ENCODE measurements around the gene CLCN6.

DNA sequence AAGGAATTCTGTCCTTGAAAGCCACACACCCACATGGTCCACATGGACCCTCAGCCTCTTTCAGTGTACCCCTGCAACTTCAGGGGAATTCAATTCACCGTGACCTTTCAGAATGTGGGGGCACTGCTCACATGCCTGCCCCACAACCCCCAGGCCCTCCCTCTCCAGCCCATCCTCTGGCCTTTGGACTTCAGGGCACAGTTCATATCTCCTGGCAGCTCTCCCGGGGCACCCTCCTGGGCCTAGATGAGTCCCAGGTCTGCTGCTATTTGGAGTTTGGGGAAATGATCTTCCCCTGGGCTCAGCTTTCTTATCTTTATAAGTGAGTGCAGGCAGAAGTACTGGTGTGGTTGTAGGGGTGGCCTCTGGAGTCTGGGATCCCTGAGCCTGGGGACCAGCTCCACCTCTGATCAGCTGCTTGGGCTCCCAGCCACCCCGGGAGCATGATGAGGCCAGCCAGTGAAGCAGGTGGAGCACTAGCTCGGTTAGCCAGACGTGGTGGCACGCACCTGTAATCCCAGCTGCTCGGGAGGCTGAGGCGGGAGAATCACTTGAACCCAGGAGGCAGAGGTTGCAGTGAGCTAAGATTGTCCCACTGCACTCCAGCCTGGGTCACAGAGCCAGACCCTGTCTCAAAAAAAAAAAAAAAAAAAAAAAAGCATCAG, 28.2 kb upstream of the CLCN6 start:
- TF ChIP-seq, protein P1, sequence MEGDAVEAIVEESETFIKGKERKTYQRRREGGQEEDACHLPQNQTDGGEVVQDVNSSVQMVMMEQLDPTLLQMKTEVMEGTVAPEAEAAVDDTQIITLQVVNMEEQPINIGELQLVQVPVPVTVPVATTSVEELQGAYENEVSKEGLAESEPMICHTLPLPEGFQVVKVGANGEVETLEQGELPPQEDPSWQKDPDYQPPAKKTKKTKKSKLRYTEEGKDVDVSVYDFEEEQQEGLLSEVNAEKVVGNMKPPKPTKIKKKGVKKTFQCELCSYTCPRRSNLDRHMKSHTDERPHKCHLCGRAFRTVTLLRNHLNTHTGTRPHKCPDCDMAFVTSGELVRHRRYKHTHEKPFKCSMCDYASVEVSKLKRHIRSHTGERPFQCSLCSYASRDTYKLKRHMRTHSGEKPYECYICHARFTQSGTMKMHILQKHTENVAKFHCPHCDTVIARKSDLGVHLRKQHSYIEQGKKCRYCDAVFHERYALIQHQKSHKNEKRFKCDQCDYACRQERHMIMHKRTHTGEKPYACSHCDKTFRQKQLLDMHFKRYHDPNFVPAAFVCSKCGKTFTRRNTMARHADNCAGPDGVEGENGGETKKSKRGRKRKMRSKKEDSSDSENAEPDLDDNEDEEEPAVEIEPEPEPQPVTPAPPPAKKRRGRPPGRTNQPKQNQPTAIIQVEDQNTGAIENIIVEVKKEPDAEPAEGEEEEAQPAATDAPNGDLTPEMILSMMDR (IDR thresholded peaks at IDR 0.05): no peak
- TF ChIP-seq POLR2A (IDR thresholded peaks at IDR 0.05): no peak

All from body of pancreas (tissue), 4 donors.